Lower lobe of right lung (tissue), 2 donors: Measurements from ENCODE around the gene NR1D2. TPM values are rescaled to one million over a fixed set of nuclear protein-coding genes. Genes with fewer than 3 reads are reported as not detected.

Experiments
- ATAC-seq, 2 donors: fragments of 200-7000 bp; cut with Tn5 transposase; one replicate each; pipeline ENCODE4 v1.9.1; 2020 to 2022; ENCODE audit warnings: mild to moderate bottlenecking in 2 of 2, moderate library complexity in 2 of 2
- DNase-seq: peaks from one replicate; pipeline ENCODE4 v3.0.0-alpha.2; 2020
- H3K27ac ChIP-seq: fragments of 200-600 bp; one replicate; pipeline ENCODE4 v1.8.0; 2022
- H3K27me3 ChIP-seq: fragments of 200-600 bp; one replicate; pipeline ENCODE4 v1.8.0; 2022; ENCODE audit warnings: low read depth
- H3K36me3 ChIP-seq: fragments of 200-600 bp; one replicate; pipeline ENCODE4 v1.8.0; 2022; ENCODE audit warnings: mild to moderate bottlenecking
- H3K4me1 ChIP-seq: fragments of 200-600 bp; one replicate; pipeline ENCODE4 v1.8.0; 2022
- H3K4me3 ChIP-seq: fragments of 200-600 bp; one replicate; pipeline ENCODE4 v1.8.0; 2022; ENCODE audit warnings: mild to moderate bottlenecking
- H3K9me3 ChIP-seq: fragments of 200-600 bp; one replicate; pipeline ENCODE4 v1.8.0; 2022
- intact Hi-C: fragments of 100-400 bp; cut with DNase I; formaldehyde crosslinking; loops from one replicate; pipeline ENCODE4 v1.11.0; 2022
- total RNA-seq: library from RNA; stranded (reverse); fragmentation: NEBNext Ultra II Directional; extraction: Animal tissue kit (Norgen Biotek cat#: 25700); gene quantifications from one replicate; pipeline ENCODE4 v1.2.1, GENCODE V29; 2021
- TF ChIP-seq, protein P1 (sequence below): fragments of 200-600 bp; IDR thresholded peaks from one replicate; pipeline ENCODE4 v1.8.0; 2022; ENCODE audit warnings: antibody characterized with exemption, mild to moderate bottlenecking
- donor health status: DM: no; HTN: yes; CAD: no; lungs with severe emphysema.

Gene NR1D2
- total RNA-seq, 1 donor from 2014 or later: 53.7 TPM

DNA sequence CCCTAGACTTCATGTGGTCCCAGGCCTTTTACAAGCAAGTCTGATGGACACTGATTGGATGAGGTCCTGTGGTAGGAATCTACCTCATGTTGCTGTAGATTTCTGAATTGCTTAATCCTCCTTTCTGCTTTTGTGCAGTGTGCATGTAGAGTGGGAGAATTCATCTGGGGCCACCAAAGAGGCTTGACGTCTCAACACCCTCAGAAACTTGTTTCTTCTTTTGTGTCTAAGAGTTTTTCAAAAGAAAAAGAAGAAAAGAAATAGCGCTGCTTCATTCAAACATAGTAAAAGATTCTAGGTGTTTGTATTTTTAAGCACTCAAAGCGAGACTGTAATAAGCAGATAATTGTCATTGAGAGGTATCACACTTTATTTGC lies 46.2 kb downstream of the NR1D2 start:
- Histone ChIP-seq H3K27ac (no peak overlapping the region), H3K9me3 (no peaks in the 10 kb centered on the region), H3K4me1 (peaks cover 10% of the 10 kb centered on the region), H3K27me3 (no peaks in the 10 kb centered on the region), H3K36me3 (no peaks in the 10 kb centered on the region), H3K4me3 (no peak overlapping the region)
- ATAC-seq (no peak), DNase-seq (no peak)
- intact Hi-C loops: no loop called here
- TF ChIP-seq, protein P1, sequence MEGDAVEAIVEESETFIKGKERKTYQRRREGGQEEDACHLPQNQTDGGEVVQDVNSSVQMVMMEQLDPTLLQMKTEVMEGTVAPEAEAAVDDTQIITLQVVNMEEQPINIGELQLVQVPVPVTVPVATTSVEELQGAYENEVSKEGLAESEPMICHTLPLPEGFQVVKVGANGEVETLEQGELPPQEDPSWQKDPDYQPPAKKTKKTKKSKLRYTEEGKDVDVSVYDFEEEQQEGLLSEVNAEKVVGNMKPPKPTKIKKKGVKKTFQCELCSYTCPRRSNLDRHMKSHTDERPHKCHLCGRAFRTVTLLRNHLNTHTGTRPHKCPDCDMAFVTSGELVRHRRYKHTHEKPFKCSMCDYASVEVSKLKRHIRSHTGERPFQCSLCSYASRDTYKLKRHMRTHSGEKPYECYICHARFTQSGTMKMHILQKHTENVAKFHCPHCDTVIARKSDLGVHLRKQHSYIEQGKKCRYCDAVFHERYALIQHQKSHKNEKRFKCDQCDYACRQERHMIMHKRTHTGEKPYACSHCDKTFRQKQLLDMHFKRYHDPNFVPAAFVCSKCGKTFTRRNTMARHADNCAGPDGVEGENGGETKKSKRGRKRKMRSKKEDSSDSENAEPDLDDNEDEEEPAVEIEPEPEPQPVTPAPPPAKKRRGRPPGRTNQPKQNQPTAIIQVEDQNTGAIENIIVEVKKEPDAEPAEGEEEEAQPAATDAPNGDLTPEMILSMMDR: no peak

DNA sequence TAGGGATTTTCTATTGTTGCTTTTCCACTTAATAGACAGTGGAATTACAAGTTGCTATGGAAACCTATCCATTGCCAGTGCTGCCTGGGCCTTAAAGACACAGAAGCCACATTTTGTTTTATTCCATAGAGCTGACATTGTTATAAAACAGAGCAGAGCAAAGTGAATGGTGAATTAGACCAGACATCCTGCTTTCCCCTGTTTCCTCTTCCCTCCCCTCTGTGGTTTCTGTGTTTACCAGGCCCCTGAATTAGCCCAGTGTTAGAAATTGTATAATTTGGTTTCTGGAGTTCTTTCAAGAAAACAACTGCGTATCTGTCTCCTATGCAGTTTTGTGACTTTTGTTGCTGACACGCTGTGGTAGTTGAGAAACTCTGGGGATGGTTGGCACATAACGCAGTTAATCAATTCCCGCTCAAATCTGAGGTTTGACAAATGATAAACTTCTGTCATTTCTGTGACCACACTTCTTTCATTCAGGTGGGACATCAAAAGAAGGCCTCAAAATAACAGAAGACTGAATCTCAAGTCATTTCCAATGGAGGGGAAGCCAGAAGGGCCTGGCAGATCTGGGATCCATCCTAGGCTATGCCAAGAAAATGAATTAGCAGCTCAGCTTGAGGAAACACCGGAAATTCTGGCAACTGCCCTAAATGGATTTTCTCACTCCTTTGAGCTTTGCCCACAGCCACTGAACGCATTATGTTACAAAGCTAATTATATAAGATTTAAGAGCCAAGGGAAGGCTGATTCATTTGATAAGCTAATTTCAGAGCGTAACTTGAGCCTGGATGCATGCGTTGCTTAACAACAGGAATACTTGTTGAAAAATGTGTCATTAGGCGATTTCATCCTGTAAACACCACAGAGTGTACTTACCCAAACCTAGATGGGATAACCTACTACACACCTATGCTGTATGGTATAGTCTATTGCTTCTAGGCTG lies 46.9 kb downstream of the NR1D2 start:
- Histone ChIP-seq H3K9me3 (no peaks in the 10 kb centered on the region), H3K27ac (no peak overlapping the region), H3K4me1 (peaks cover 10% of the 10 kb centered on the region), H3K4me3 (no peak overlapping the region), H3K36me3 (no peaks in the 10 kb centered on the region), H3K27me3 (no peaks in the 10 kb centered on the region)
- intact Hi-C loops: no loop called here
- DNase-seq: no peak
- TF ChIP-seq, protein P1: no peak
- no peak for ATAC-seq

DNA sequence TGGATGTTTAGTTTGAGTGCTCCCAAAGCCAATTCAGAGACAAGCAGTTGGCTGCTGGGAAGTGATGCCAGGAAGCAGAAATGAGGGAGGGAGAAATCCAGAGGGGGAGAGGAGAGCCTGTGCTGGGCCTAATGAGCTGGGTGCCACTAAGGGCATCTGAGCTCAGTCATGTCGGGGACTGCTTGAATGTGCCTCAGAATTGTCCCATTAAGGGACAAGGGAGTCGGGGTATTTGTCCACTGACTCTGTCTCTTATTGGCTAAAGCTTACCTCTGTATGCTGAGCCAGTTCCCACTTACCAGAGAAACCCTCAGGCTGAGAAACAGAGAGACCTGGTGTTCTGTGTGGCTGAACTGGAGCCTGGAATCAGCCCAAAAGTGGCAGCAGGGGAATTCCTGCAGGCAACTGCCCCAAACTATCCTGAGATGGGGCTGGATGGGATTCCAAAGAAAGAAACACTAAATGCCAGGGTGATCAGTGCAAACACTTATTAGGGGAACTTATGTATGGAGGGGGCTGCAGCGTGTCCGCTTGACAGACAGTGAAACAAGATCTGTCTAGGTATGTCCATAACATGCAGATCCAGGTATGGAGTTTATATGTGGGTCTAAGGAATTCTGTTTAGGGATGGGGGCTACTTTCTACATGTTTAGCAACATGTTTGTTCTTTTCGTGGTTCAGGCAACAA lies 48.6 kb downstream of the NR1D2 start:
- DNase-seq (no peak), ATAC-seq (no peak)
- no peak overlapping the region for H3K27ac ChIP-seq
- no peaks in the 10 kb centered on the region for H3K9me3 ChIP-seq
- peaks cover 10% of the 10 kb centered on the region for H3K4me1 ChIP-seq
- no peaks in the 10 kb centered on the region for H3K27me3 ChIP-seq
- H3K4me3 ChIP-seq: no peak overlapping the region
- intact Hi-C loops: no loop called here
- H3K36me3 ChIP-seq: no peaks in the 10 kb centered on the region
- TF ChIP-seq, protein P1: no peak

DNA sequence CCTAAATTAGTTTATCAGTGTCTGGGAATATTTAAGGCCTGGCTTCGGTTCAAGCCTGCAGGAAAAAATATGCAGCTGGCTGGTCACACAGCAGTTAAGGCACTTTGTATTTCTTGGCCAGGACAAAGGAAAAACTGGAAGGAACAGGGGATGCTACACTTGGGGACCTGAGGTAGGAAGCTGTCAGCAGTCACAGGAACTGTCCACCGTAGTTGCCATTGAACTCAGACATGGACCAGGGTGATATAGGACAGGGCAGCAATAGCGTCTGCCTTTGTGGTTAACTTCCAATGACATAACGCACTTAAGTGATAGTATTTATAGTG lies 49.1 kb downstream of the NR1D2 start:
- Histone ChIP-seq H3K4me3 (no peak overlapping the region), H3K4me1 (peaks cover 10% of the 10 kb centered on the region), H3K27ac (no peak overlapping the region), H3K36me3 (no peaks in the 10 kb centered on the region), H3K27me3 (no peaks in the 10 kb centered on the region), H3K9me3 (no peaks in the 10 kb centered on the region)
- TF ChIP-seq, protein P1: no peak
- ATAC-seq (no peak), DNase-seq (no peak)
- intact Hi-C loops: no loop called here

DNA sequence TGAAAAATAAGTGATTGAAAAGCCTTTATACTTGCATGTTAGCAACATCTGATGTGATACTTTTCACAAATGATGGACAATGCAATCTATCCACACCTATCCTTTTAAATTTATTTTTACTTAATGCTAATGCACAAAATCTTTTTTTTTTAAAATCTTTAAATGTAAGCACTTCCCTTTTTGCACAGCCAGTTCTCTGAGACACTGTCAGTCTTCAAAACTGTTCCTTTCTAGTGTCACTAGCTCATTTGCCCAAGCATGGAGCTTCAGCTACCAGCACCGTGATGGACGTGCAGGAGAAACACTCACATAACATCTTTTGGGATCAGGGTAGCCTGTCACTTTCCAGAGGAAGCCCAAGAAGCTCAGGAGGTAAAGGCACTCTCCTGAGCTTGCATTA lies 50.1 kb downstream of the NR1D2 start:
- TF ChIP-seq, protein P1: no peak
- no peaks in the 10 kb centered on the region for H3K9me3 ChIP-seq
- intact Hi-C loops: no loop called here
- no peaks in the 10 kb centered on the region for H3K36me3 ChIP-seq
- peaks cover 10% of the 10 kb centered on the region for H3K4me1 ChIP-seq
- no peak overlapping the region for H3K4me3 ChIP-seq
- no peak for DNase-seq
- no peaks in the 10 kb centered on the region for H3K27me3 ChIP-seq
- no peak for ATAC-seq
- H3K27ac ChIP-seq: no peak overlapping the region
